Heart left ventricle (tissue), 13 donors: ENCODE measurements around the gene IMMP2L.

Experiments
- CTCF ChIP-seq, 12 donors: fragments of 200-600 bp; sonication (generic) in 4 of 12; IDR thresholded peaks; one replicate each; pipeline versions ENCODE4 v1.5.0 to v1.8.0; 2018 to 2022; ENCODE audit warnings: antibody characterized with exemption in 12 of 12, mild to moderate bottlenecking in 5 of 12
- POLR2A ChIP-seq, 2 donors: fragments of 450-650 bp; IDR thresholded peaks; one replicate each; pipeline ENCODE4 v1.6.1; 2017; ENCODE audit warnings: antibody characterized with exemption in 2 of 2, mild to moderate bottlenecking in 2 of 2, moderate library complexity in 2 of 2
- donor health status: ischemic (EF 13 %, LVEDD 7.1; RV severe dilation, severe dysfunction).
- donor health status: DM: no; HTN: yes; CAD: no.
- donor health status: DM: no; HTN: no; CAD: no.
- donor health status: ischemic (EF 25% LVEDD 6.9; RV normal size, moderate dysfunction).
- donor health status: ischemic (EF 25% LVEDD 5.7; RV mildly dilated, moderate dysfunction).
- donor health status: ischemic (EF 35%, LVEDD 5.7; RV mildly dilated, moderate dysfunction).
- donor health status: nonischemic (EF 11% LVEDD 7.7; RV severe dilation, severe dysfunction).
- donor health status: DM: yes; HTN: yes; CAD: no.
- donor health status: PGD.
- donor health status: ischemic (EF 29% LVEDD 5.4; RV normal size, mild dysfunction).
- donor health status: nonischemic (EF 23%, LVEDD 6.1; RV moderate dilation, normal function).

GRCh38 chr7:111192614-111193413, 369.5 kb downstream of the IMMP2L start:
- no peak for TF ChIP-seq CTCF (IDR thresholded peaks at IDR 0.05)
- no peak for TF ChIP-seq POLR2A (IDR thresholded peaks at IDR 0.05)
